Liver (tissue), 9 donors: ENCODE data around the gene TAS2R9. TPM values are rescaled to one million over a fixed set of nuclear protein-coding genes. Genes with fewer than 3 reads are reported as not detected.
"Not testable (repeated sequence)": the region's sequence is repeated elsewhere in the genome, so short reads cannot be mapped to it uniquely, and the experiment has no call there.

Experiments
- DNase-seq: peaks from one replicate; pipeline ENCODE4 v3.0.0-alpha.2; 2017; ENCODE audit warnings: low spot score
- H3K27ac ChIP-seq, 2 donors: one replicate each; pipeline ENCODE4 v1.7.0; 2013; ENCODE audit warnings: inconsistent platforms in 2 of 2, low read length in 2 of 2, control low read depth in 1 of 2, low read depth in 1 of 2, mild to moderate bottlenecking in 1 of 2
- H3K27me3 ChIP-seq, 4 donors: one replicate each; pipeline versions ENCODE4 v1.6.1 to v1.7.0; 2013; ENCODE audit warnings: low read length in 3 of 4, inconsistent platforms in 1 of 4, mild to moderate bottlenecking in 1 of 4, moderate library complexity in 1 of 4; ENCODE audit not compliant: control insufficient read depth in 4 of 4, insufficient read depth in 4 of 4
- H3K36me3 ChIP-seq, 4 donors: one replicate each; pipeline versions ENCODE4 v1.6.1 to v1.7.0; 2013; ENCODE audit warnings: low read length in 3 of 4, mild to moderate bottlenecking in 3 of 4, low read depth in 1 of 4, moderate library complexity in 1 of 4; ENCODE audit not compliant: control insufficient read depth in 4 of 4, insufficient read depth in 3 of 4
- H3K4me1 ChIP-seq, 4 donors: one replicate each; pipeline versions ENCODE4 v1.6.1 to v1.7.0; 2013; ENCODE audit warnings: low read length in 3 of 4, mild to moderate bottlenecking in 3 of 4, moderate library complexity in 1 of 4; ENCODE audit not compliant: control insufficient read depth in 4 of 4, insufficient read depth in 4 of 4
- H3K4me3 ChIP-seq, 3 donors: one replicate each; pipeline versions ENCODE4 v1.6.1 to v1.7.0; 2013; ENCODE audit warnings: low read length in 3 of 3, control low read depth in 1 of 3, low read depth in 1 of 3, mild to moderate bottlenecking in 1 of 3
- H3K9ac ChIP-seq, 2 donors: one replicate each; pipeline ENCODE4 v1.7.0; 2013; ENCODE audit warnings: low read length in 2 of 2, mild to moderate bottlenecking in 2 of 2, moderate library complexity in 2 of 2, control low read depth in 1 of 2, low read depth in 1 of 2
- H3K9me3 ChIP-seq, 4 donors: one replicate each; pipeline versions ENCODE4 v1.6.1 to v1.7.0; 2013; ENCODE audit warnings: low read length in 3 of 4; ENCODE audit not compliant: control insufficient read depth in 4 of 4
- EGR1 ChIP-seq, 2 donors: IDR thresholded peaks; 2 replicates each; pipeline ENCODE4 v1.6.1; 2016 to 2018; ENCODE audit warnings: antibody characterized with exemption in 2 of 2, low read depth in 2 of 2
- FOXA1 ChIP-seq: IDR thresholded peaks from 2 replicates; pipeline ENCODE4 v1.6.1; 2016; ENCODE audit warnings: antibody characterized with exemption
- FOXA2 ChIP-seq: IDR thresholded peaks from 2 replicates; pipeline ENCODE4 v1.6.1; 2016; ENCODE audit warnings: antibody characterized with exemption
- GABPA ChIP-seq, 2 donors: IDR thresholded peaks in 1 of 2; conservative IDR thresholded peaks in 1 of 2; 2 replicates each; pipeline ENCODE4 v1.6.1; 2016; ENCODE audit warnings: antibody characterized with exemption in 2 of 2, mild to moderate bottlenecking in 1 of 2, moderate library complexity in 1 of 2
- HNF4A ChIP-seq, 2 donors: conservative IDR thresholded peaks; 2 replicates each; pipeline ENCODE4 v1.6.1; 2016; ENCODE audit warnings: antibody characterized with exemption in 2 of 2, mild to moderate bottlenecking in 2 of 2
- NR2F2 ChIP-seq: IDR thresholded peaks from 2 replicates; pipeline ENCODE4 v1.6.1; 2016; ENCODE audit warnings: antibody characterized with exemption
- RAD21 ChIP-seq, 2 donors: IDR thresholded peaks; 2 replicates each; pipeline ENCODE4 v1.6.1; 2016; ENCODE audit warnings: antibody characterized with exemption in 2 of 2, mild to moderate bottlenecking in 2 of 2
- RXRA ChIP-seq, 2 donors: IDR thresholded peaks; 2 replicates each; pipeline ENCODE4 v1.6.1; 2017 to 2018; ENCODE audit warnings: antibody characterized with exemption in 2 of 2, mild to moderate bottlenecking in 1 of 2
- SP1 ChIP-seq: IDR thresholded peaks from 2 replicates; pipeline ENCODE4 v1.6.1; 2018; ENCODE audit warnings: antibody characterized with exemption, mild to moderate bottlenecking
- TAF1 ChIP-seq: conservative IDR thresholded peaks from 2 replicates; pipeline ENCODE4 v1.6.1; 2016; ENCODE audit warnings: antibody characterized with exemption, mild to moderate bottlenecking
- YY1 ChIP-seq: IDR thresholded peaks from 2 replicates; pipeline ENCODE4 v1.6.1; 2016; ENCODE audit warnings: antibody characterized with exemption, mild to moderate bottlenecking
- WGBS: extraction: QIAGEN DNeasy Blood & Tissue Kit; methylation state at CpG from one replicate; pipeline ENCODE4 v1.1.7; 2013; 5-methylcytosine and 5-hydroxymethylcytosine counted together
- polyA plus RNA-seq, 2 donors: library from polyadenylated mRNA; stranded (reverse) in 1 of 2; unstranded in 1 of 2; fragments of 200-250 nt in 1 of 2; fragments of >200 nt in 1 of 2; fragmentation: Nextera tagmentation in 1 of 2; extraction: Ambion mirVana in 1 of 2; gene quantifications; one replicate each; pipeline versions ENCODE4 v1.2.1 to v1.2.3, GENCODE V29; 2013 to 2015
- total RNA-seq, 2 donors: library from RNA; depleted of rRNA; stranded (reverse); fragments of >200 nt; gene quantifications; one replicate each; pipeline ENCODE4 v1.2.3, GENCODE V29; 2014
- TF ChIP-seq, protein P1 (sequence below): IDR thresholded peaks from 2 replicates; pipeline ENCODE4 v1.6.1; 2016; ENCODE audit warnings: antibody characterized with exemption, mild to moderate bottlenecking
- TF ChIP-seq, protein P2 (sequence below): fragments of 150-350 bp; IDR thresholded peaks from 2 replicates; pipeline ENCODE4 v1.5.1; 2017; ENCODE audit warnings: improper control_type of control experiment, low read depth, low read length; ENCODE audit not compliant: missing input control
- TF ChIP-seq, protein P3 (sequence below): IDR thresholded peaks from 2 replicates; pipeline ENCODE4 v1.6.1; 2016; ENCODE audit warnings: antibody characterized with exemption
- TF ChIP-seq, protein P4 (sequence below): IDR thresholded peaks from 2 replicates; pipeline ENCODE4 v1.6.1; 2016; ENCODE audit warnings: antibody characterized with exemption
- donor health status: healthy.
- donor health status: healthy.
- donor health status: healthy.
- donor health status: healthy.
- donor health status: healthy.

The TAS2R9 gene
- total and polyA plus RNA-seq, 4 donors, result 0.33 TPM; not detected in 3

DNA sequence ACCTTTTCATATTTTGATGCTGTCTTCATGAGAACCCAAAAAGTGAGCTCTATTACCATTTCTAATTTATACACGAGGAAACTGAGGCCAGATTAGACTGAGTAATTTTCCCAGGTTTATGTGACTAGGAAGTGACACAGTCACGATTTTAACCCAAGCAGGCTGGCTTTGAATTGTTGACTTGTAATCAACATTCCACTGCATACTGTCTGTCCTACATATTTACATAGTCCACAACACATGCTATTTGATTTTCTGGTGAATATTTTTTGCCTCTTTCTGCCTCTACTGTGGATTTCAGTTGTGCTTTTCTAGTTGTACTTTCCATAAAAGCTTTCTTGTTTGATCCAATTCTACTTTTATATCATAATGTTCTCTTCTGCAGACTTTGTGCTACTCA is 15.7 kb downstream of the TAS2R9 start:
- no peak overlapping the region for H3K4me3 ChIP-seq
- H3K27ac ChIP-seq, result no peak overlapping the region
- no peak for DNase-seq
- H3K9me3 ChIP-seq, result no peaks in the 10 kb centered on the region
- H3K4me1 ChIP-seq, result no peaks in the 10 kb centered on the region
- 38% methylated on average over 2 of the region's 2 CpGs for WGBS
- no peaks in the 10 kb centered on the region for H3K36me3 ChIP-seq
- H3K9ac ChIP-seq, result no peak overlapping the region
- H3K27me3 ChIP-seq, result no peaks in the 10 kb centered on the region
- TF ChIP-seq FOXA2, result no peak
- TF ChIP-seq, protein P1, sequence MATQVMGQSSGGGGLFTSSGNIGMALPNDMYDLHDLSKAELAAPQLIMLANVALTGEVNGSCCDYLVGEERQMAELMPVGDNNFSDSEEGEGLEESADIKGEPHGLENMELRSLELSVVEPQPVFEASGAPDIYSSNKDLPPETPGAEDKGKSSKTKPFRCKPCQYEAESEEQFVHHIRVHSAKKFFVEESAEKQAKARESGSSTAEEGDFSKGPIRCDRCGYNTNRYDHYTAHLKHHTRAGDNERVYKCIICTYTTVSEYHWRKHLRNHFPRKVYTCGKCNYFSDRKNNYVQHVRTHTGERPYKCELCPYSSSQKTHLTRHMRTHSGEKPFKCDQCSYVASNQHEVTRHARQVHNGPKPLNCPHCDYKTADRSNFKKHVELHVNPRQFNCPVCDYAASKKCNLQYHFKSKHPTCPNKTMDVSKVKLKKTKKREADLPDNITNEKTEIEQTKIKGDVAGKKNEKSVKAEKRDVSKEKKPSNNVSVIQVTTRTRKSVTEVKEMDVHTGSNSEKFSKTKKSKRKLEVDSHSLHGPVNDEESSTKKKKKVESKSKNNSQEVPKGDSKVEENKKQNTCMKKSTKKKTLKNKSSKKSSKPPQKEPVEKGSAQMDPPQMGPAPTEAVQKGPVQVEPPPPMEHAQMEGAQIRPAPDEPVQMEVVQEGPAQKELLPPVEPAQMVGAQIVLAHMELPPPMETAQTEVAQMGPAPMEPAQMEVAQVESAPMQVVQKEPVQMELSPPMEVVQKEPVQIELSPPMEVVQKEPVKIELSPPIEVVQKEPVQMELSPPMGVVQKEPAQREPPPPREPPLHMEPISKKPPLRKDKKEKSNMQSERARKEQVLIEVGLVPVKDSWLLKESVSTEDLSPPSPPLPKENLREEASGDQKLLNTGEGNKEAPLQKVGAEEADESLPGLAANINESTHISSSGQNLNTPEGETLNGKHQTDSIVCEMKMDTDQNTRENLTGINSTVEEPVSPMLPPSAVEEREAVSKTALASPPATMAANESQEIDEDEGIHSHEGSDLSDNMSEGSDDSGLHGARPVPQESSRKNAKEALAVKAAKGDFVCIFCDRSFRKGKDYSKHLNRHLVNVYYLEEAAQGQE, result no peak
- TF ChIP-seq RAD21 (IDR thresholded peaks at IDR 0.05), result no peak
- TF ChIP-seq HNF4A (conservative IDR thresholded peaks at IDR 0.05), result no peak
- TF ChIP-seq YY1, result no peak
- no peak for TF ChIP-seq FOXA1
- TF ChIP-seq NR2F2, result no peak
- TF ChIP-seq, protein P2, sequence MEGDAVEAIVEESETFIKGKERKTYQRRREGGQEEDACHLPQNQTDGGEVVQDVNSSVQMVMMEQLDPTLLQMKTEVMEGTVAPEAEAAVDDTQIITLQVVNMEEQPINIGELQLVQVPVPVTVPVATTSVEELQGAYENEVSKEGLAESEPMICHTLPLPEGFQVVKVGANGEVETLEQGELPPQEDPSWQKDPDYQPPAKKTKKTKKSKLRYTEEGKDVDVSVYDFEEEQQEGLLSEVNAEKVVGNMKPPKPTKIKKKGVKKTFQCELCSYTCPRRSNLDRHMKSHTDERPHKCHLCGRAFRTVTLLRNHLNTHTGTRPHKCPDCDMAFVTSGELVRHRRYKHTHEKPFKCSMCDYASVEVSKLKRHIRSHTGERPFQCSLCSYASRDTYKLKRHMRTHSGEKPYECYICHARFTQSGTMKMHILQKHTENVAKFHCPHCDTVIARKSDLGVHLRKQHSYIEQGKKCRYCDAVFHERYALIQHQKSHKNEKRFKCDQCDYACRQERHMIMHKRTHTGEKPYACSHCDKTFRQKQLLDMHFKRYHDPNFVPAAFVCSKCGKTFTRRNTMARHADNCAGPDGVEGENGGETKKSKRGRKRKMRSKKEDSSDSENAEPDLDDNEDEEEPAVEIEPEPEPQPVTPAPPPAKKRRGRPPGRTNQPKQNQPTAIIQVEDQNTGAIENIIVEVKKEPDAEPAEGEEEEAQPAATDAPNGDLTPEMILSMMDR, result no peak
- TF ChIP-seq RXRA (IDR thresholded peaks at IDR 0.05), result no peak
- no peak for TF ChIP-seq TAF1
- TF ChIP-seq SP1, result no peak
- TF ChIP-seq, protein P3, sequence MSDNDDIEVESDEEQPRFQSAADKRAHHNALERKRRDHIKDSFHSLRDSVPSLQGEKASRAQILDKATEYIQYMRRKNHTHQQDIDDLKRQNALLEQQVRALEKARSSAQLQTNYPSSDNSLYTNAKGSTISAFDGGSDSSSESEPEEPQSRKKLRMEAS, result no peak
- TF ChIP-seq EGR1 (IDR thresholded peaks at IDR 0.05; ENCODE audit: low read depth in 2 of 2), result no peak

DNA sequence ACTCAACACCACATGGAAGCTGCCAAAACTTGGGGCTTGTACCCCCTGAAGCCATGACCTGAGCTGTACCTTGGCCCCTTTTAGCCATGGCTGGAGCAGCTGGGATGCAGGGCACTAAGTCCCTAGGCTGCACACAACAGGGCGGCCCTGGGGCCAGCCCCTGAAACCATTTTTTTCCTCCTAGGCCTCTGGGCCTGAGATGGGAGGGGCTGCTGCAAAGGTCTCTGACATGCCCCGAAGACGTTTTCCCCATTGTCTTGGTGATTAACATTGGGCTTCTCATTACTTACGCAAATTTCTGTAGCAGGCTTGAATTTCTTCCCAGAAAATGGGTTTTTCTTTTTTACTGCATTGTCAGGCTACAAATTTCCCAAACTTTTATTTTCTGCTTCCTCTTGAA is 18.2 kb downstream of the TAS2R9 start:
- H3K4me1 ChIP-seq, DNase-seq, H3K4me3 ChIP-seq, H3K27me3 ChIP-seq, H3K36me3 ChIP-seq, H3K27ac ChIP-seq, H3K9ac ChIP-seq, H3K9me3 ChIP-seq: not testable (repeated sequence)
- WGBS, result 97% methylated on average over 4 of the region's 4 CpGs

DNA sequence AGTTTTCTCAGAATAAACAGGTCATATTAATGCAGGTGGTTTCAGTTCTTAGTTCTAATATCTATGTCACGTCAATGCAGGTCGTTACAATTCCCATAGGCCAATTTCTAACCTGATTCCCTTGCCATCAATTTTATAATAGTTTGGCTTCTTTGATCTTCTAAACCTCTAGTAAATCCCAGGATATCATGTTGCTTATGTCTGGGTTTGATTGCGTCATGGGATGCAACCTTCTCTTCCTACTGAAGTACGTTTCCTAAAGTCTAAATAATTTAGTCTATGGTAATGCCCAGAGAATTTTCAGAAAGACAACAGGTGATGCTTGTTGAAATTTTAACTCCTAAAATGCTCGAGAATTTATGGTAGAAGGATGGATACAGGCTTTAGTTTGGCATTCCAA is 26.7 kb downstream of the TAS2R9 start:
- Histone ChIP-seq H3K4me3 (no peak overlapping the region), H3K9me3 (no peaks in the 10 kb centered on the region), H3K27me3 (no peaks in the 10 kb centered on the region), H3K36me3 (no peaks in the 10 kb centered on the region), H3K9ac (no peak overlapping the region), H3K27ac (no peak overlapping the region), H3K4me1 (no peaks in the 10 kb centered on the region)
- DNase-seq, result no peak
- WGBS, result 82% methylated on average over 5 of the region's 5 CpGs
- TF ChIP-seq, protein P1, result no peak
- TF ChIP-seq RAD21 (IDR thresholded peaks at IDR 0.05) (no peak), RXRA (IDR thresholded peaks at IDR 0.05) (no peak), GABPA (IDR thresholded peaks at IDR 0.05 in 1 of 2, conservative IDR thresholded peaks at IDR 0.05 in 1 of 2) (no peak), SP1 (no peak), TAF1 (no peak), FOXA2 (no peak), EGR1 (IDR thresholded peaks at IDR 0.05; ENCODE audit: low read depth in 2 of 2) (no peak)
- TF ChIP-seq, protein P3, result no peak
- TF ChIP-seq, protein P4, sequence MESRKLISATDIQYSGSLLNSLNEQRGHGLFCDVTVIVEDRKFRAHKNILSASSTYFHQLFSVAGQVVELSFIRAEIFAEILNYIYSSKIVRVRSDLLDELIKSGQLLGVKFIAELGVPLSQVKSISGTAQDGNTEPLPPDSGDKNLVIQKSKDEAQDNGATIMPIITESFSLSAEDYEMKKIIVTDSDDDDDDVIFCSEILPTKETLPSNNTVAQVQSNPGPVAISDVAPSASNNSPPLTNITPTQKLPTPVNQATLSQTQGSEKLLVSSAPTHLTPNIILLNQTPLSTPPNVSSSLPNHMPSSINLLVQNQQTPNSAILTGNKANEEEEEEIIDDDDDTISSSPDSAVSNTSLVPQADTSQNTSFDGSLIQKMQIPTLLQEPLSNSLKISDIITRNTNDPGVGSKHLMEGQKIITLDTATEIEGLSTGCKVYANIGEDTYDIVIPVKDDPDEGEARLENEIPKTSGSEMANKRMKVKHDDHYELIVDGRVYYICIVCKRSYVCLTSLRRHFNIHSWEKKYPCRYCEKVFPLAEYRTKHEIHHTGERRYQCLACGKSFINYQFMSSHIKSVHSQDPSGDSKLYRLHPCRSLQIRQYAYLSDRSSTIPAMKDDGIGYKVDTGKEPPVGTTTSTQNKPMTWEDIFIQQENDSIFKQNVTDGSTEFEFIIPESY, result no peak
